AG10803 (cell line): Measurements from ENCODE around the gene LDB2.

ENCODE experiments used
- DNase-seq: peaks from one replicate; pipeline ENCODE4 v3.0.0; 2010; ENCODE audit warnings: low read depth
- H3K4me3 ChIP-seq: 2 replicates; pipeline ENCODE4 v1.5.1; 2011; ENCODE audit warnings: mild to moderate bottlenecking, low read length, control low read depth
- CTCF ChIP-seq: conservative IDR thresholded peaks from 2 replicates; pipeline ENCODE4 v1.5.1; 2011; ENCODE audit warnings: mild to moderate bottlenecking, low read length, control low read depth, inconsistent platforms

The LDB2 gene

DNA sequence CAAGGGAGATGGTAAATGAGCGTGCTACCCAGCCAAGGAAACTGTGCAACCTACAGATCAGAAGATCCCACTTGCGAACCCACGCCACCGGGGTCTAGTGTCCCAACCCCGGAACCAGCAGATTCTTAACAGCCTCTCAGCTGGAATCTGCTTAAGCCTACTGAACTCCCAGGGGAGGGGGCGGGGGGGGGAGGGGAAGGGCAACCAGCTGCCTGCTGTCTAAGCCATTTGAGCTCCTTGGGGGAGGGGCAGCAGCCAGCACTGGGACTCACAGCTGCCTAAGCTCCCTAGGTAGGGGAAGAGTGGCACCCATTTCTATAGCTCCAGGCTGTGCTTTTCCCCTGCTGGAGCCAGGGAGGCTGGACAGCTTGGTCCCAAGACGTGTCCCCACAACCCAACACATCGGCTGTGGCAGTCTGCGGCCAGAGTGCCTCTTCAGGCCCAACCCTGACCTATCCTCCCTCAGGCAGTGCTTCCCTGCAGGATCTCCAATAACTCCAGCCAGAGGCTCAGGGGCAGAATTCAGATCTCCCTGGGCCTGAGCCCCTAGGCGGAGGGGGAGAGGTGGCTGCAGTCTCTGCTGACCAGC lies 289.2 kb downstream of the LDB2 start:
- H3K4me3 ChIP-seq: no peak overlapping the region
- DNase-seq: no peak
- no peak for TF ChIP-seq CTCF

DNA sequence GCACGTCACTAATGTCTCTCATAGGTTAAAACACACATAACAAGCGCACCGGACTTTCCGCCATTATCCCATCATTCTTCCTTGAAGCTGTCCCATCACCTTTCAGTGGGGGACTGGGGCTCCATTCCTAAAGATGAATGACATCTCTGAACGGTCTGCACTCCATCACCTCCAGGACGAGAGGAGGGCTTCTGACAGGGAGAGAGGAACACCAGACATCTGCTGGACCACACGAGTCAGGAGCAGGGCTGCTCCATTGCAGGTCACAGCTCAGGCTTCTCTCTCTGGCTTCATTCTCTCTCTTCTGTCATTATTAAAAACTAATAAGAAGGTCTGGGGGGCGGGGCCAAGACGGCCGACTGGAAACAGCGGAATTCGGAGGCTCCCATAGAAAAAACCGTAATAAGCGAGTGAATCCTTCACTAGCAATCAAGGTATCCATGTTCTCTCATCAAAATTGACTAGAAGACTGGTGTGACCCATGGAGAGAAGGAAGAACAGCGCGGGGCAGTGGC lies 289.8 kb downstream of the LDB2 start:
- TF ChIP-seq CTCF: no peak
- H3K4me3 ChIP-seq: no peak overlapping the region
- no peak for DNase-seq

GRCh38 chr4:16608123-16608522 lies 290.3 kb downstream of the LDB2 start:
- TF ChIP-seq CTCF: no peak
- H3K4me3 ChIP-seq: no peak overlapping the region
- peak; percentile 63 for DNase-seq

DNA sequence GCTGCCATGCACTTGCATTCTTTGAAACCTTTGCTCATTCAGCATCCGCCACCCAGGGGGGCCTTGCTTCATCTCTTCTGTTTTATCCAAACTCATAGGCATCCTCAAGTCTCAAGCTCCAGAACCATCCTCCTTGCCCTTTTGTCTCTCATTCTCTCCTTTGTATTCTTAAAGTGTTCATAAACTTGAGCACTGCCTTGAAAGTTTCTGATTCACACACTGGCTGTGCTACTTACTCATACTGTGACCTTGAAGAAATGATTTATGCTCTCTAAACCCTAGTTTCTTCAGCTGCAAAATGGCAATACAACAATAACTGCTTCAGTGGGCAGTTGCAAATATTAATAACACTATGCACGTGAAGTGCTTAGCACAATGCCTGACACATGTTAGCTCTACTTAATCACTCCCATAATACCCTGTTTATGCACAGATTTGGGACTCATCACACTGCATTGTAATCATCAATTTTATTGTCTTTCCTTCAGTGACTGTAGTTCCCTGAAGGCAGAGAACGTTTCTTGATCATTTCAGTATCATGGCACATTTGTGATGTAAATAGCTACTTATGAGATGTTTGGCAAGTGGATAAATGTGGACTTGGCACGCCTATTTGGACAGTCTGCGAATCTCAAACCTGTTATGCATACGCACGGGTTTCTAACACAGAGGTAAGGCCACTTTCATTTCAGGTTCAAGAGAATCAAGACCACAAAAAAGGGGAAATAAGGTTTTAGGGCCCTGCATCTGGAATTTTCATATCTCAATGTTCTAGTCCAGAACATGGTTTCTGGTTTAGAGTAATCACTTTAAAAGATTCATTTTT lies 291.0 kb downstream of the LDB2 start:
- DNase-seq: peak; percentile 32
- TF ChIP-seq CTCF: no peak
- no peak overlapping the region for H3K4me3 ChIP-seq

DNA sequence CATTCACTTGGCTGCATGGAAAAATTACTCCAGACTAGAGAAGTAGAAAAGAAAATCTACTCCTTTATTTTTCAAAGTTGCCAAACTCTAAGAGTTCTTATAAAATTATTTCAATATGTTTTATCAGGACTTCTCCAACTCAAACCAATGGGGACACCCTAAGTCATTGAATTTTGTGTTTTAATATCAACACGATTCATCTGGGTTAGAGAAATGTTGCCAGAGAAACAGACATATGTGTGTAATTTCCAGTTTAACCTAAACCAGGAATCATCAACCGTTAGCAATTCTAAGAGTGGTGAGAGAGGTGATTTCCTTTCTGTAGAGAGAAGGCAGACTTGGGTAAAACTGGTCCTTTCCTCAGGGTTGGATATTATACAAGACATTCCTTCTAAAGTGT lies 291.8 kb downstream of the LDB2 start:
- DNase-seq: no peak
- no peak overlapping the region for H3K4me3 ChIP-seq
- no peak for TF ChIP-seq CTCF

DNA sequence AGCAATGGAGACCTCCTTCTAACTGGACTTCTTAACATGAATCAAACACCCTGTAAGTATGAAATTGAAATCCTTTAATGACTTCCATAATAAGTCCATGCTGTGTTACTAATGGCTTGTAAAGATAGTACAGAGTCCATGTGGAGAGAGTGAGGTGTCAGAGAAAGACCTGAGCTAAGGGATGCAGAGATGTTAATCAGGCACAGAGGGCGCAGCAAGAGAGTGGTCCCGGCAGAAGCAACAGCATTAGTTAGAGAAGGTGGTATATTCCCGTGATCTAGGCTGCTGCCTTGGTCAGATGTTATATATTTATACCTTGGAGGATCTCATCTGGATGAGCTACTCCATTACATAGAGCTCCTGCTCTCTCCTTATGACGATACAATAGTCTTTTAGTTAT lies 295.3 kb downstream of the LDB2 start:
- no peak for TF ChIP-seq CTCF
- no peak overlapping the region for H3K4me3 ChIP-seq
- DNase-seq: no peak
